ENCODE measurements around the gene P4HTM.

P4HTM gene

DNA sequence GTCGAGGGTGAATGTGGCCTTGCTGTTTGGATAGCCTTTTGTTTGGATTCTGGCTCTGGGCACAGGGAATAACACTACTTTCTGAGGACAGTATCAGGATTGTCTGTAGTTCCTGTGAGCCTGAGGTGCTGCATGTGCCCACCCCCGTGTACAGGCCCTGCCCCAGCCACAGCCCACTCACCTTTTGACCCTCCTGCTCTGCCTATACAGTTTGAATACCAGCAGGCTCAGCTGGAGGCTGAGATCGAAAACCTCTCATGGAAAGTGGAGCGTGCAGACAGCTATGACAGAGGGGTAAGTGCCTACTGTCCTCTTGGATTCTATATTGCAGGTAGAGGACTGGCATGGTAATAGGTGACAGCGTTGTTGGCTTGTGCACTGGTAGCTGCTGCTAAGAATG is 7.4 kb upstream of the P4HTM start:
- in situ Hi-C loops (cut with HindIII; ENCODE audit: low sequenced_read_pairs): no loop called here

DNA sequence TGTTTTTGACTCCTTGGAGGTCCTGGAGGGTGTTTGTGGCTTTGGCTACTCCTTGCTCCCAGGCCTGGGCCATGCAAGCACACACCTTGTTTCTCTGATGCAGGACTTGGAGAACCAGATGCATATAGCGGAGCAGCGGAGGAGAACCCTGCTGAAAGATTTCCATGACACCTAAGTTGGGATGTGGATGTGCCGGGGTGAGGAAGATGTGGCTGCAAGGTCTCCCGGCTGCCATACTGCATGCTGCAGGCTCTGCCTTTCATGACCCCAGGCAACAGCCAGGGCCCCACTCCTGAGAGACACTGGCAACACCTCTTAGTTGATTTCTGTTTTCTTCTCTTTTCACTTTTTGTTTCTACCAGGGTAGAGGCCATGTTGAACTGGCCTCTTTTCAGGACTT is 6.9 kb upstream of the P4HTM start:
- in situ Hi-C loops (cut with HindIII; ENCODE audit: low sequenced_read_pairs): no loop called here

- in situ Hi-C loops (cut with HindIII; ENCODE audit: low sequenced_read_pairs): no loop called here
Observed at GRCh38 chr3:48984663-48985062, 5.4 kb upstream of the P4HTM start.

- in situ Hi-C loops (cut with HindIII; ENCODE audit: low sequenced_read_pairs): no loop called here
Observed at GRCh38 chr3:48985831-48986376, 4.1 kb upstream of the P4HTM start.

DNA sequence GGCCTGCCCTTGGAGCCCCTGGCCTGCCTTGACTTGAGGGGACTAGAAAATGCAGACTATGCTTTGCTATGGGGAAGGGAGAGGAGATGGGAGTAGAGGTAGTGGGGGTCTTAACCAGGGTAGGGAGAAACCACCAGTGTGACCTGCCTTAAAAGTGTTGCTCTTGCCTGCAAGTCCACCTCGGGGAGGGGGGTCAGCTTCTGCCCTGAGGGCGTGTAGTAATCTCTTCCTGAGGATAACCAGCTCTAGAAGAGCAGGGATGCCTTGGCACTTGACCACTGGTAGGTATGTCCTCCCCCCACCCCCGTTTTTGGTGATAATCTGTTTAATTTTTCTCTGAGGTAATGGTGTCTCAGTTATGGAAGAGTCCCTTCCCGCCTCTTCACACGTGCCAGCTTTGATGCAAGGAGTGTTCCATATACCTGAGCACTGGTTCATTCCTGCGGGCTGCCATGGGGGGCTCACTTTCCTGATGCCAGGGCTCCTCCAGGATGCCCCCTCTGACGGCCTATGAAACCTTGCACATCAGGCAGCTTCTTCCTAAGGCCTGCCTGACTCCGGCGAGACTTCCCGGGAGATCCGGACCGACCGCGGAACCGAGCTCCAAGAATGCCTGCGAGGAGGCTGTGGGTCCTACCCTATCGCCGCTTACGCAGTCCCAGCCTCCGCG is 780 bp upstream of the P4HTM start:
- in situ Hi-C loops (cut with HindIII; ENCODE audit: low sequenced_read_pairs): no loop called here

DNA sequence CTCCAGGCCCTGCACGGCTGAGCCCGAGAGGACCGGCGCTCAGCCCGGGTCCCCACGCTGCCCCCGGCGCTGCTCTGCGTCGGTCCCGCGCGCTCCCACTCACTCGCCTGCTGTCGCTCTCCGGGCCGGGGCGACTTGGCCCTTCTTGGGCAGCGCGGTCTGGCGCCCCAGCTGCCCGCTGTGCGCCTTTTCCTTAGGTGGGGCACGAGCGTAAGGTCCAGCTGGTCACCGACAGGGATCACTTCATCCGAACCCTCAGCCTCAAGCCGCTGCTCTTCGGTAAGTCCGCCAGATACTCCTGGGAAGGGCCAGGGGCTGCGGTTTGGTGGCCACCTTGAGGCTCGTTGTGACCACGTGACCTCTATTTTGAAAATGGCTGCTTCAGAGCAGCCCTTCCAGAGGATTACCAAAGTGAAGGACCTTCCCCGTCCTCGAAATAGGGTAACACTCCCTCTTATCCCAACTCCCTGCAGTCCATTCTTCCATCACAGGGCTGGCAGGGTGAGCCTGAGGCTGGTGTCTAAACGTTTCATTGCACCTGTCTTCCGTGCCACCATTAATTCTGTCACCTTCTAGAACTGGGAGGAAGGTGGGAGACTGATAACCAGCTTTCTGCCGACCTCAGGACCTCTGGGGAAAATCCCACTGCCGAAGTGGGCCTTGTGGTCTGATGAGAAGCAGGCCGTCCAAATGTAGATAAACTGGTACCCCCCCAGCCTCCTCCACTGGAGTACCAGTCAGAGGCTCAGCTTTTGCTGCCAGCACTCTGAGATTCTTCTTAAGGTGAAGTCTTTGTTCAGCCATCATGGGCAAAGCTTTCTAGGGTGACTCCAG is 812 bp downstream of the P4HTM start:
- in situ Hi-C loops (cut with HindIII; ENCODE audit: low sequenced_read_pairs): no loop called here

DNA sequence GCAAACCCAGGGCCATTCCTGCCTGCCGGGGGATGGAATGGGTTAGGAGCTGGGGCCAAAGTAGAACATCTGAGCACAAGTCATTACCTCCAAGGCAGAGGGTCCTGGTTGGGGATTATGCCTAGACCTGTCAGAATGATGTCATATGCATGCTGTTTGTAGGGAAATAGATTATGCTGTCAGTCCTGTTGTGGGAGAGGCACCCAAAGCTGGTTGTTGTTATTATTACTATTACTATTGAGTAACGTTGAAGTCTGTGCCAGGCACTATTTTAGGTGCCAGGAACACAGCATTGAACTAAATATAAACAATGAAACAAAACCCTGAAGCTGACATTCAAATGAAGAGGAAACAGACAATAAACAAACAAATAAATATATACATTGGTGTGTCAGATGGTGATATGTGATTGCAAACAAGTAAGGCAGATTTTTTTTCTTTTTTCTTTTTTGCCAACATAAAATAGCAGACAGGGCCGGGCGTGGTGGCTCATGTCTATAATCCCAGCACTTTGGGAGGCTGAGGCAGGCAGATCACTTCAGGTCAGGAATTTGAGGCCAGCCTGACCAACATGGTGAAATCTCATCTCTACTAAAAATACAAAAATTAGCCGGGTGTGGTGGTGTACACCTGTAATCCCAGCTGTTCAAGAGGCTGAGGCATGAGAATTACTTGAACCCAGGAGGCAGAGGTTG is 2.0 kb downstream of the P4HTM start:
- in situ Hi-C loops (cut with HindIII; ENCODE audit: low sequenced_read_pairs): no loop called here

DNA sequence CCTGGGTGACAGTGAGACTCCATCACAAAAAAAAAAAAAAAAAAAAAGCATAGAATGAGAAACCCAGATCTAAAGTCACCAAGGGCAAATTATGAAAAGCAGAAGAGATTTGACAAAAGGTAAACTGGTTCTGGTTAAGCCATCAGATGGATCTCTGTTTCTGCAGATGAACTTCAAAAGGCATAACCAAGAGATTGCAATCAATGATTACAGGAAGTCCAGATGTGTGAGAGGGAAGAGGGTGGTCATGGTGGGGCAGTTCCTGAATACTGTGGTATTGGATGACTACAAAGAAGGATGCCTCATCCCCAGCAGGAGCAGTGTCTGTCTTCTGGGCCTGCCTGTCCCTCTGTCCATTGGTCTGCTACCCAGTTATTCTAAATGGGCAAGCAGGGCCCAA is 3.8 kb downstream of the P4HTM start:
- in situ Hi-C loops (cut with HindIII; ENCODE audit: low sequenced_read_pairs): no loop called here

GRCh38 chr3:48996640-48997039 is 6.6 kb downstream of the P4HTM start:
- in situ Hi-C loops (cut with HindIII; ENCODE audit: low sequenced_read_pairs): no loop called here

- in situ Hi-C loops (cut with HindIII; ENCODE audit: low sequenced_read_pairs): no loop called here
Observed at GRCh38 chr3:48997102-48997635, 7.1 kb downstream of the P4HTM start.

DNA sequence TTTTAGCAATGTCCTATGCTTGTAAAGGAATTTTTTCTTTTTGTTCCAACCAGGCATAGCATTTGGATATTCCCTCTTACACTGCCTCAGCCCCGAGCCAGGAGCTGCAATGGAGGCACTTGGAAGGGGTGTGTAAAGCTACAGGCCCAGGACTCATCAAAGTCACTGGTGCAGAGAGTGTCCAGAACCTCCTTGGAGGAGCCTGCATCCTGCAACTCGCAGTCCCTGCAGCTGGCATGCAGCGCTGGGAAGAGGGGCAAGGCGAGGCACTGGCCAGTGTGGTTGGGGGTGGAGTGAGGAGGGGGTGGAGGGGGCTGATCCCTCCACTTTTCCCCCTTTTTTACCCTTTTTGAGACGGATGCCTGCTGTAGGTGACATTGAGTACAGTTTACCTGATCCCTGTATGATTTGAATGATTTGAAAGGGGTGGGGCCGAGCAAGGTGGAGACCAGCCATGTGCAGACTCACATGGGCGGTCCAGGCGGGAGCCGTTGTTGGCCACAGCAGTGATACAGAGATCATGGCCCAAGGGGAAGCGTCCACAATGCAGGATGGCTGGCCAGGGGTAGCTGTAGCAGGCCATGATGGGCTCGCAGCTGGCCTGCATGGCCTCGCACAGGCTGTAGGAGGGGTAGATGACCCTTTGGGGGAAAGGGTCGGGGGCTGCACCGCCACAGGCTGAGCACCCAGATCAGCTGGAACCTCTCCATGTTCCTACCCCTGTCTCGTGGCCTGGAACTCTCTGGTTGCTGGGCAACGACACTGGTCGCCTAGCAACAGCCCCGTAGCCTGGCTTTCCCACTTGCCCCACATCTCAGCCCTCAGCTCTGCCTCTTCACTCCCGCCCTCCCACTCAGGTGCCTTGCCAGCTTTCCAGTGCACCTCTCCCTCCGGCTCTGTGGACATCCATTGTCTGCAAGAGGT is 7.9 kb downstream of the P4HTM start:
- in situ Hi-C loops (cut with HindIII; ENCODE audit: low sequenced_read_pairs): no loop called here

DNA sequence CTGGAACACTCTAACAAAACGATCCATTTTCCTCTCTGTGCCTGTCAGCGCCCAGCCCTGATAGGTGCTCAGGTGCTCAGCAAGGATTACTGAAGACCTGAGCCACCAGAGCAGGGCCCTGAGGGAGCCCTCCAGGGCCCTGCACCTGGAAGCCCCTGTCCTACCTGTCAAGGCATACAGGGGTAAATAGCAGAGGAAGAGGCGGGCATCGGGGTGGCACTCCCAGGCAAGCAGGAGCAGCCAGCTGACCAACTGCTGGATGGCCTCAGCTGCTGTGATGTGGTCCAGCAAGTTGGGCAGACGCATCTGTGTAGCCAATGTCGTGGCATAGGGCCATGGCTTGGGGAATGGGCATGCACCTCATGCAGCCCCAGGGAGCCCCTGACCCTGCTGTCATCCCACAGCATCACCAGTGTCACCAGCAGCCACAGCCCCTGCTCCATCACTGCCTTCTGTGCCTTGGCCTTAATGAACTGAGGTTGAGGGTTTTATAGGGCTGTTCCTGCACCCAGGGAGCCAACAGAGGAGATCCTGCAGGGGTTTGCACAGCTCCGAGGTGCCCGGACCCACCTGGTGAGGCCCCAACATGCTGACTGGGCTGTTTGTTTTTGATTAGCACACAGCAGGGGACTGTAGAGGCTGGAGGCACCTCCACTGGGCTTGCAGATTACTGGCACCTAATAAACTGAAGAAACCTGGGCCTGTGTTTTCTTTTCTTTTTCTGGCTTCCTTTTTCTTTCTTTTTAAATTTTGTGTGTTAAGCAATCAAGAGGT is 9.2 kb downstream of the P4HTM start:
- in situ Hi-C loops (cut with HindIII; ENCODE audit: low sequenced_read_pairs): no loop called here

DNA sequence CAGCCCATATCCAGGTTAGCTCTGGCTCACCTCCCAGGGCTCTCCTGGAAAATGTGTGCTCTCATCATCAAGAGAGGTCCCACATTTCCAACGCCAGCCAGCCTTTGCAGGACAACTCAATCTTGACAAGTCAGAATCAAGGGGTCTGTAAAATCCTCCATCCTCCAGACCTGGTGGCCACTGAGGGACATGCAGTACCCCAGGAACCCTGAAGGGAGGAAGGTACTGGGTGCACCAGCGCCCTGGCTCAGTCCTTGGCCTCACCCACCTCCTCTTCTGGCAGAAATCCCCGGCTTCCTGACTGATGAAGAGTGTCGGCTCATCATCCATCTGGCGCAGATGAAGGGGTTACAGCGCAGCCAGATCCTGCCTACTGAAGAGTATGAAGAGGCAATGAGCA is 11.1 kb downstream of the P4HTM start:
- in situ Hi-C loops (cut with HindIII; ENCODE audit: low sequenced_read_pairs): no loop called here

GRCh38 chr3:49004352-49005302 is 14.6 kb downstream of the P4HTM start:
- in situ Hi-C loops (cut with HindIII; ENCODE audit: low sequenced_read_pairs): no loop called here

DNA sequence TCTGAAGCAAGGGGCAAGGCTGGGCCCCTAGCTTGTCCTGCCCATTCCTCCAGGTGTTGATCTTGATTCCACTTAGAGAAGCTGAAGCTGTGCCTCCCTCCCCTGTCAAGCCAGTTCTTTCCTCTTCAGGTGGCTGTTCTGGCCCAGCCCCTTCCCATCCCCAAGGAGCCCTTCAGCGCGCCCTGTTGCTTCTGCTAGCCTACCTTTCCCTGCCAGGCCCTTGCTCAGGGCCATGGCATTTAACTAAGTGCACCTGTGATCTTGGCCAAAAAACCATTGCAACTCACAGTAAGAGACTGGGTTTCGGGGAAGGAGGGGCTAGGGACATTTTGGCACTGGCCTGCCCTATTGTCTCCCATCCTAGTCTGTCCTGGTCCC is 15.3 kb downstream of the P4HTM start:
- in situ Hi-C loops (cut with HindIII; ENCODE audit: low sequenced_read_pairs): no loop called here

- in situ Hi-C loops (cut with HindIII; ENCODE audit: low sequenced_read_pairs): no loop called here
Observed at GRCh38 chr3:49005998-49006397, 16.0 kb downstream of the P4HTM start.

GRCh38 chr3:49006408-49007067 is 16.5 kb downstream of the P4HTM start:
- in situ Hi-C loops (cut with HindIII; ENCODE audit: low sequenced_read_pairs): no loop called here
